GM19239 (cell line): ENCODE results near the gene CADPS2.

Source experiments
- DNase-seq: peaks from one replicate; pipeline ENCODE4 v3.0.0; 2011; ENCODE audit warnings: low spot score; ENCODE audit not compliant: insufficient read length
- FAIRE-seq: peaks from 2 replicates; lab custom pipeline; 2011; peaks lifted over from hg19 to GRCh38; lab: Jason Lieb, UNC

CADPS2 gene

DNA sequence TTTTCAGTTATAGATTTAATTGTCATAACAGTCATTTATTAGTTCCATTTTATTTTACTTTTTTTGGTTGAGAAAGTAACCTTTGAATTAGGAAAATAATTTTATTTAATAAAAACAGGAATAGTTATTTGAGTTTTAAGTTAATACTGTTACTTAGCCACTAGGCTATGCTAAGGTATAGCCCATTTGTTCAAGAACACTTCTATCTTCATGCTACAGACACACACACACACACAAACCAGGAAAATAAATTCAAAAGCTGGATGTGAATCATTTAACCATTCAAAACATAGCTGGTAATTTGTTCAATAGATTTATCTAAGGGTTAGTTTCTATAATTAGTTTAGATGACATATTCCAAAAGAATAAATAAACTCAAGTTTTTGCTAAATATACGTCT, 335.7 kb downstream of the CADPS2 start:
- DNase-seq (no peak), FAIRE-seq (no peak)

DNA sequence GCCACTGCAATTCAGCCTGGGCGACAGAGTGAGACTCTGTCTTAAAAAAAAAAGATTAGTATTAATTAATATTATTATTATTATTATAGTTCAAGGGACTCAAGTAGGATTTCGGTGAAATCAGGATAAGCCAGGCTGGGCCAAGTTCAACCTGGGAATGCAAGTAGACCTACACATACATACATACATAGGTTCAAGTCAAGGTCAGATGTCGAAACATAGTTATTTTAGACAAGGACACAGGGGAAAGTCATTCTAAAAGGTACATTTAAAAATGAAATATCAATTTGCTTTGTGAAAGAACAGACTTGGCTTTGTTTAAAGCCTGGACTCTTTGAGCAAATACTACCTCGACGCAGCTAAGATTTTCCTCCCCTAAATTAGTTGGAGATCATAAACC, 336.7 kb downstream of the CADPS2 start:
- DNase-seq, result no peak
- FAIRE-seq, result no peak

DNA sequence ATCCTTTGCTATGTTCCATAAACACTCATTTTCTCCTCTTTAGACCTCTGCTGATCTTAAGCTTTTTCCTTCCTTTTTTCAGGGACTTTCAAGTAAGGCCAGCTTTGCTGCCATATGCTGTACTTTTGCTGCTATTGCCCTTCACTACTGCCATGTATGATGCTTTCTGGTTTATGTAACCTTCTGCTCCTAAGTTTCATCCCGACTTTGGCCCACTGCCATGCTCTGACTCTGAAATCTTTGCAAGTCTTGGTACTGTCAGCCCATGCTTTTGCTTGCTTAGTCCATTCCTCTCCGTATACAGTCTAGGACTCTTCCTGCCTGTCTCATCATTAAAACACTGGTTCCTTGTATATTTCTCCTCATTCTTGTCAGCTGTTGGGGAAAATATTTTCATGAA, 339.8 kb downstream of the CADPS2 start:
- no peak for FAIRE-seq
- no peak for DNase-seq

DNA sequence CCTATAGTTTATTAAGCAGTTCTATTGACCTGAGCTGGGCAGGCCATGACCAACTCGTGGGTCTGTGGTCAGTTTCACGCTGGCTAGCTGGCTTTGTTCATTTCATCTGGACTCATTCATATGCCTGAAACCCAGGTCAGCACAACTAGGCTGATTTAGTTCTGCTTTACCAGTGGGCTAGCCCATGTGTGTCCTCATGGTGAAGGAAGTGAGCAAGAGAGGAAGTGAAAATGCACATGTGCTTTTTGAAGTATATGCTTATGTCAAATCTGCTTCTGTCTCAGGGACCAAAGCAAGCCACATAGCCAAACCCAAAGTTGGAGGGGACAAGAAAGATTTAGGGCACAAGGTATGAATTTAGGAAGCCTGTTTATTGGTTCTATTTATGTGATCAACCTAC, 341.8 kb downstream of the CADPS2 start:
- no peak for FAIRE-seq
- no peak for DNase-seq

DNA sequence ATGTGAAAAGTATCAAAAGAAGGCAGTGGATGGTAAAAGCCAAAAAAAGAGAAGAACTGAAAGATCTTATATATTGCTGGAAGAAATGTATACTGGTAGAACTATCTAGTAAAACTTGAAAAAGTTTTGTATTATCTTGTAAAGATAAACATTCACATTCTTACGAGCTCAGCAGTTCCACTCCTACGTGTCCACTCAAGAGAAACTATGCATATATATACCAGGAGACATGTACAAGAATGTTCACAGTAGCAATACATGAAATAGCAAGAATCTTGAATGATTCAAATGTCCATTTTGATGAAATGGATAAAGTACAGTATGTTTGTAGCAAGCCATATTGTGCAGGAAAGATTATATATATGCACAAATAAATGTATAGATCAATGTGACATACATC, 342.4 kb downstream of the CADPS2 start:
- no peak for FAIRE-seq
- no peak for DNase-seq

DNA sequence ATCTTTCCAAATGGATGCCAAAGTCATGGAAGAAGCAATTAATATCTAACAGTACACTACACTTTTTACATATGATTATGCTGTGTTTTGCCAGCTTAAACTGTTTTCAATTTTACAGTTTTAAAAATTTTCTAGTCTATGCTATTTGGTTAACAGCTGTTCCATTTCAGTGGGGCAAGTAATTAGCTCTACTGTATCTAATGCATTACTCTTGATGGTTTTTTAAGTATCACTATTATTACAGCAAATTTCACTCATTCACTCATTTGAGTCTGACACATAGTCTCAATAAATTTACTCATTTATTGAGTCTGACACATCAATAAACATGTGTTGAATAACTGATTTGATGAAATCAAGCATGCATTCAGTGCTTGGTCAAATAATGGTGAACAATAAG, 343.1 kb downstream of the CADPS2 start:
- FAIRE-seq, result no peak

DNA sequence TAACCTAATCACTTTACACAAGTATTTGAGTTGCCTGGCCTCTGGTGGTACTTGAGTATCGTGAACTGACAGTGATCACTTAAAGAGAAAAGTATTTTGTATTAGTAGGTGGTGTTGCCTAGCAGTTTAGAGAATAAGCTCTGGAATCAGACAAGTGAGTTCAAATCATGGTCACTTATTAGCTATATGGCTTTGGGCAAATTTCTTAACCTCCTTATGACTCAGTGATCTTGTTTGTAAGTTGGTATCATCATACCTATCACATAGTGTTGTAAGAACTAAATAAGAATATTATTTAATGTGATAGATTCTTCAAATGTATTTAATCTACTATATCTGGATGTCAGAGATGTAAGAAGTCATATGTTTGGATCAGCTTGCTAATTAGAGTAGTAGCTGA, 351.2 kb downstream of the CADPS2 start:
- no peak for DNase-seq
- FAIRE-seq, result no peak

More for the DNA sequence above, 343.1 kb downstream of the CADPS2 start:
- DNase-seq, result no peak

DNA sequence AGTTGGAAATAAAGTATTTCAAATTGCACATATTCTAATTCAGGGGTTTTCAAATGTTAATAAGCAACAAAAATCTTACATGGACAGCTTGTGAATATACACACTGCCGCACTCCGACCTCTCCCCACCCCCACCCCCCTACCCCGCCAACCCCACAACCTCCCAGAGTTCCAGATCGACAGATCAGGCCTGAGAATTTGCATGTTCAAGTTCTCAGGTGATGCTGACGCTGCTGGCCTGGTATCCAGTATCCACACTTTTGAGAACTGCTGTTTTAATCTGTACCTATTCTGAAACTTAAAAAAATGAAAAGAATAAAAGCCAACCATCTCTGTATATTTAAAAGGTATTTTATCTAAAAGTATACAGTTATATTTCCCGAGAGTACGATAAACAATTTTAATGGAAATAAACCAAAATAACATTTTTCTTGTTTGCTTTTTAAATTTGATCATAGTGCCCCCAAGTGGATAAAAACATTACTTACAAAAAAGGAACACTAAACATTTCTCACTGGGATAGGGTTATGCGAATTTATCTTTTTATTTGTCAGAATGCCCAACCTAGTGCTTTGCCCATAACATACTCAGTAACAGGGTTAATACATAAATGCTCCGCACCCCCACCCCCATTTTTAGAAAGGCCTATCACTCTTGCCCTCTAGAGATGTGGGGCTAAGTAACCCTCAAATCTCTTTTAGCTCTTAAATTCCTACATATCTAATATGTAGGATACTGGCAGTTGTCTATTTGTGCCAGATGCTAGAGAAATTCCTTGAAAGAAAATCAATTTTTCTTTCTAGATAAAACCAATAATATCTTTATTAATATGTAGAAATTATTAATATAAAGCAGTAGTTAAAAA, 353.6 kb downstream of the CADPS2 start:
- FAIRE-seq (no peak), DNase-seq (no peak)

DNA sequence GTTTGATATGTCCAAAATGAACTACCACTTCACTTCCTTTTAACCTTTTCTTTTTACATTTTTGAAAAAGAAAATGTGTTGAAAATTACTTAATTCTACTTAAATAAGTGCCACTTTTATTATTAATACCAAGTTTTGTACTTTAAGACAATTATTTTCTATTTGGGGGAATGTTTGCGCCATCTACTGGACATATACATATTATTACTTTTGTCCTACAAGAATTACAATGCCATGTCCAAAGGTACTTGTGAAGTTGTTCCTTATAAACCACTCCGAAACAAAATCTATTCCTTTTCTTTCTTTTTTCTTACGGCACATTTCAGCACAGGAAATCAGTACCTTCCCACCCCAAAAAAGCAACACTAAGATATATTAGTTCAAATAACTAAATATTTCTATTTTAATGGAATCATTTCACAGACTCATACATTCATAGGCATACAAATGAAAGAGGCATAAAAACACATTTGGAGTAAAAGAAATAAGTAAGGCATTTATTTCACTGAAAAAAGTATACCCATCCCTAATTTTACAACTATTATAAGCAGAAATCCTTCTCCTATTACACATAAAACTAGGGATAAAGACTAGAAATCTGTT, 357.3 kb downstream of the CADPS2 start:
- peak; percentile 85 for FAIRE-seq
- no peak for DNase-seq

DNA sequence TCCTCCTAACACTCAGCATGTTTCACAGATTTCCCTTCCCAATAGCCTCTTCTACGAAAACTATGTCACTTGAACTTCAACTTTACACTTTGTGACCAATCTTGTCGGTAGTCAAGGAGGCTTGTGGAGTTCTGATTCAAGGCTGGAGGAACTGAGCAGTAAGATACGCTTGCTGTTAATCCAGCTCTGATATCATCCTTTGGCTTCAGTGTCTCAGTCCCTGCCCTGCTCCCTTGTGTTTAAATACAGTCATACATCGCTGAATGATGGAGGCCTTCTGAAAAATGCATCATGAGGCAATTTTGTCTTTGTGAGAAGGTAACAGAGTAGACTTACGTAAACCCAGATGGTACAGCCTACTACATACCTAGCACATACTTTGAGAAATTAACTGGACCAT, 360.9 kb downstream of the CADPS2 start:
- FAIRE-seq (no peak), DNase-seq (no peak)

DNA sequence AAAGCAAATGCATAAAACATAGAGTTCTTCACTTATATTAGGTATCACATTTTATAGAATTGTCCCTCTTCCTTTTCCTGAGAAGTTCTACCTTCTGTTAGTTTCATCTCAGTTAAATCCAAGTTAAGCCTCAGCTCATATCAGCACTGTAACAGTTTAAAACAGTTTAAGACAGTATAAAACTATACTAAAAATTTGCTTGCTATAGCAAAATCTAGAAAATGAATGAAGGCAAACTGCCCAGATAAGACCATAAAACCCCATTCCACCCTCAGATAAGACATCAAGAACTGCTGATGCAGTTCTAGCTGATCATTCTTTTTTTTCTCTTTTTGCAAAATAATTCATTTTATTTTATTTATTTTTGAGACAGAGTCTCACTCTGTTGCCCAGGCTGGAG, 364.5 kb downstream of the CADPS2 start:
- DNase-seq (no peak), FAIRE-seq (no peak)

DNA sequence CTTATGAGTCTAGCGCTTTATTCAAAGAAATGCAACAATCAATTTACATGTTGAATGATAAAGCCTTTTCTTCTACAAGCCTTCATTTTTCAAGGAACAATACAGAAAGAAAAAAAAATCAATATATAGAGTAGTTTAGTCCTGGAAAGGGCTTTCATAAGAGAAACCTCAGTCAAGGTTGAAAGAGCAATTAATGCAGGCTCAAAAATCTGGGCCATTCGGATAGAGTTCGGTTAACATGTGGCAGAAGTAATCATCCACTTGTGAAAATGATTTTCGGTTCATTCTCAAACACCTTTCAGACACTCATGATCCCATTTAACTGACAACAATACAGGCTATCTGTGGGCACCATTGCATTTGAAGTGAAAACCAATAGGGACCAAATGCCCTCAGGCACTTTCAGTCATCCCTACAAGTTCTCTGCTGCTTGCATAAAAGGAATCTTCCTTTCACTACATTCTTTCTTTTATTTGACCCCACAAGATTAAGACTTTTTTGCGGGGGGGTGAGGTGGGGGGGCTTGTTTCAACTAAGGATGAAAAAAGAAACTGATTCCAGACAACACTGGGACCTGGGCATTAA, 365.2 kb downstream of the CADPS2 start:
- DNase-seq (no peak), FAIRE-seq (no peak)

DNA sequence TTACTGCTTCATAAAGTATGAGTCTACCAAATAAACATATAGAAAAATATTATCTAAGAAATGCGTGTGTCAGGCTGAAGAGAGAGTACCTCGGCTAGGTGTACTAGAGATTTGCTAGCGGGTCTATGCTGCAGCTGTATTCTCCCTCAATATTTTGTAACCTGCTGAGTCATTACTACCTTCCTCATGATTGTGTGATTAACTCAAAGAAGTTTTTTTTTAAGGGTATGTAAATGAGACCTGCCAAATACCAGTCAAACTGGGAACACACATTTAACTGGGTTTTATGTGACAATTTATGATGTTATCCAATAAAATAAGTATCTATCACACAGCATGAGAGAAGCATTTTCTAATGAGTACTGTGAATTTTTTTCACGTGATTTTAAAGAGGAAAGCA, 367.8 kb downstream of the CADPS2 start:
- DNase-seq (no peak), FAIRE-seq (no peak)

DNA sequence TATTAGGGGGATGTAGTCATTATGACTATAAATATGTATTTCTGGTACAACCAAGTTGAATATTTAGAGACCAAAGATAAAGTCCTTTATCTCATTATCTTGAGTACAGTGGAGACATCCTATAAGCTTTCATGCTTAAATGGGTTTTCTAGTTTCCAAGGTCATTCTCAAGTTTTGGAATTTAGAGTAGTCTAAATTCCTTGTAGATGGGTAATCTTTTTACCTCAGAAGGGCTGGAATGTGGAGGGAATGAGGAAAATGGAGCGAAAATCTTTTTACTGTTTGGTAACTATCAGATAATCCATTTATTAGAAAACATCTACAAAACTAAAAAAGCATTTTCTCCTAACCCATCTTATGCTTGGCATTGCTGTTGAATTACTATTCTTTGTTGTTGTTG, 368.7 kb downstream of the CADPS2 start:
- no peak for FAIRE-seq
- no peak for DNase-seq

DNA sequence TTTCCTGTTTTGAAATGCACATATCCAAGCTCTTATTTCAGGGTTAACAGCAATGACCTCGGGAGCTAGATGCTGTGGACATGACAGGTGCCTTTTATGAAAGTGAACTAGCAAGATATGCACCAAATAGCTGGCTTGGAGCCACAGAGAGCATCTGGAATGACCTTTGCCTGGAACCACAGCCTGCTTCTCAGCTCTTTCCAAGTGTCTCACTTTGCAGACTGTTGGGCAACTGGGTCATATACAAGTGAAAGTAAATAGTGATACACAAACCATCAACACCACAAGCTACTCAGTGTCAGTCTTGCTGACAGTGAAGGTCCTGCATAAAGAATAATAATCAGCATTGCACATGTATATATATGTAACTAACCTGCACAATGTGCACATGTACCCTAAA, 370.9 kb downstream of the CADPS2 start:
- FAIRE-seq (no peak), DNase-seq (no peak)

DNA sequence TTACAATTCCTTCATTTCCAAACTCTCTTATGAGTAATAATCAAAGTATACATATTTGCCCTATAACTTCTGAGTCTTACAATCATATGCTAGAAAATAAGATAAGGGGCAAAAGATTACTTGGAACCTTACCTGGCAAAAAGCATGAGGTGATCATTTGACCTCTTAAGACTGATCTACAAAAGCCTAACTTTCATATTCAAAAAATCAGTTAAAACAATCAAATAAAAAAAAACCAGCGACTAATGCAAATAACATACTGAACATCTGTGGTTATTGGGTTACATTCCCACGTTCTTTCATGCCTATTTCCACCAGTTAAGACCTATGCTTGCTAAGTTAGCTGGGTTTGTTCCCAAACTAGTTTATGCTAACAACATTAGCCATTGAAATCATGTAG, 375.0 kb downstream of the CADPS2 start:
- FAIRE-seq, result no peak
- DNase-seq, result no peak

DNA sequence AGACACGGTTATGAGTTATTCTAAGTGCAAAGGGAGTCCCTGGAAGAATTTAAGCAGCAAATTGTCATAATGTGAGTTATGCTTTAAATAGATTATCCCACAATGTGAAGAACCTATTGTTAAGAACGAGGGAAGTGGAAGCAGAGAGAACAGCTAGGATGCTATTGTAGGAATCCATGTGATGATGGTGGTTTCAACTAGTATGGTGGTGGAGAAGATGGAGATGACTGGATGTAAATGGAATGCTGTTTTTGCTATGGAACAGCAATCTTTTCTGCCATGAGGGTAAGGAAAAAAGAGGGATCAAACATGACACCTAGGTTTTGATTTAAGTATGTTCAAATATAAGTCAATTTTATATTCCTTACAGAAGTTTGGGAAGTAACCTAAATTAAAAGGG, 378.7 kb downstream of the CADPS2 start:
- DNase-seq (no peak), FAIRE-seq (no peak)

DNA sequence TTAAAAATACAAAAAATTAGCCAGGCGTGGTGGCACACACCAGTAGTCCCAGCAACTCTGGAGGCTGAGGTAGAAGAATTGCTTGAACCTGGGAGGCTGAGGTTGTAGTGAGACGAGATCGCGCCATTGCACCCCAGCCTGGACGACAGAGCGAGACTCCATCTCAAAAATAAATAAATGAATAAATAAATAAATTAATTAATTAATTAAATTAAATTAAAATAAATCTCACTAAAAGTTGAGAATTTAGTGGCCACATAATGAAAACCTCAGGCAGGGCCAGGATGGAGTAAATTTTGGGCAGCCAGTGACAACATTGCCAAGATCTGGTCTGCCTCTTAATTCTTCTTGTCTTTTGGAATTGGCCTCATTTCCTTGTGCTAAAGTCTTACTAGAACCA, 394.3 kb downstream of the CADPS2 start:
- FAIRE-seq, result no peak

DNA sequence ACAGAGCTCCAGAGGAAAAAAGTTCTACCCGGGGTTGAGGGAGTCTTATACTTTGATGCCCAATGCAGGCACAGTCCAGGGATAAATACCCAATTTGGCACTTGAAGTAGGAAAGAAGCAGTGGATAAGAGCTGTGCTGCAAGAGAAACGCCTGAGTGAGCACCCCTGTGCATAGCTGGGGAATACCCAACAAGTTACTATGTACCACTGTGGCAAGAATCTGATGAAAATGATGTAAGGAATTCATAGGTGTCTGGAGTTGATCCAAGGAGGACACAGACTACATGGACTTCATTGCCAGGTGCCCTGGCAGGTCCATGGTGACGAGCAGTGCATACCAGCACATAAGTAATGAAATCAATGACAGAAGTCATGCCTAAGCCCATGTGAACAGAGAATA, 398.0 kb downstream of the CADPS2 start:
- FAIRE-seq (no peak), DNase-seq (no peak)

More for the DNA sequence above, 394.3 kb downstream of the CADPS2 start:
- DNase-seq, result no peak

DNA sequence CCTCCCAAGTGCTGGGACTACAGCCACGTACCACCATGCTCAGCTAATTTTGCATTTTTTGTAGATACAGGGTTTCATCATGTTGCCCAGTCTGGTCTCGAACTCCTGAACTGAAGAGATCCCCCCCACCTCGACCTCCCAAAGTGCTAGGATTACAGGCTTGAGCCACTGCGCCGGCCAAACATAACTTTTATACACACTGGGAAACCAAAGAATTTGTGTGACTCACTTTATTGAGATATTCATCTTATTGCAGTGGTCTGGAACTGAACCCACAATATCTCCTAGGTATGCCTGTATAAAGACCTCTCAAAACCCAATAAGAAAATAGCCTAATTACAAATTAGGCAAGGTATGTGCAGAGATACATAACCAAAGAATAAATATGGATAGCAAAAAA, 399.1 kb downstream of the CADPS2 start:
- no peak for DNase-seq
- FAIRE-seq, result no peak

DNA sequence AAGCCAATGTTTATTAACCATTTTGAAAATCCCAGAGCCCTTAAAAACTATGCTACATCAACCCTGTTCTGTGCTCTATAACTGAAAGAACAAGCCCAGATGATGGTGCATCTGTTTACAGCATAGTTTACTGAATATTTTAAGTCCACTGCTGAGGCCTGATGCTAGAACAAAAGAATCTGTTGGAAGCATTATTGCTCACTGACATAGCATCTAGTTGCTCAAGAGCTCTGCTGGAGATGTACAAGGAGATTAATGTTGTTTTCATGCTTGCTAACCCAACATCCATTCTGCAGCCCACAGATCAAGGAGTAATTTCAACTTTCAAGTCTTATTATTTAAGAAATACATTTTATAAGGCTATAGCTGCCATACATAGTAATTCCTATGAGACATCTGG, 400.4 kb downstream of the CADPS2 start:
- FAIRE-seq, result no peak
- no peak for DNase-seq

DNA sequence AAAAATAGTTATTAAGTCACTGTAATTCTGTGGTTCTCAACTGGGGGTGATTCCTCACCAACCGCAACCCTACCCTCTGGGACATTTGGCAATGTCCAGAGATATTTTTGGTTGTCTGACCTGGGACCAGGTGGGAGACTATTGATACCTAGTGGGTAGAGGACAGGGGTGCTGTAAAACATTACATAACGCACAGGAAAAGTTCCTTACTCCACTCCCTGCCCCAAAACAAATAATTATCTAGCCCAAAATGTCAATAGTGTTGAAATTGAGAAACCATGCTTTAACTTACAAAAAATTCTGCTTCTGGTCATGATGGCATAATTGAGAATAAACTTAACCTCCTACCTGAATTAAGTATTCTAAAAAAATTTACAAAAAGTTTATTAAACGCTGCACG, 404.0 kb downstream of the CADPS2 start:
- FAIRE-seq (no peak), DNase-seq (no peak)
